SK-N-DZ (cell line): ENCODE data around the gene CCDC28B.

Experiments used
- DNase-seq: peaks from one replicate; pipeline ENCODE4 v3.0.0-alpha.2; 2015; ENCODE audit warnings: low spot score

CCDC28B gene

DNA sequence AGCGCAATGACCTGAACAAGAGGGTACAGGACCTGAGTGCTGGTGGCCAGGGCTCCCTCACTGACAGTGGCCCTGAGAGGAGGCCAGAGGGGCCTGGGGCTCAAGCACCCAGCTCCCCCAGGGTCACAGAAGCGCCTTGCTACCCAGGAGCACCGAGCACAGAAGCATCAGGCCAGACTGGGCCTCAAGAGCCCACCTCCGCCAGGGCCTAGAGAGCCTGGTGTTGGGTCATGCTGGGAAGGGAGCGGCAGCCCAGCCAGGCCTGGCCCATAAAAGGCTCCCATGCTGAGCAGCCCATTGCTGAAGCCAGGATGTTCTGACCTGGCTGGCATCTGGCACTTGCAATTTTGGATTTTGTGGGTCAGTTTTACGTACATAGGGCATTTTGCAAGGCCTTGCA is 5.4 kb upstream of the CCDC28B start:
- no peak for DNase-seq

DNA sequence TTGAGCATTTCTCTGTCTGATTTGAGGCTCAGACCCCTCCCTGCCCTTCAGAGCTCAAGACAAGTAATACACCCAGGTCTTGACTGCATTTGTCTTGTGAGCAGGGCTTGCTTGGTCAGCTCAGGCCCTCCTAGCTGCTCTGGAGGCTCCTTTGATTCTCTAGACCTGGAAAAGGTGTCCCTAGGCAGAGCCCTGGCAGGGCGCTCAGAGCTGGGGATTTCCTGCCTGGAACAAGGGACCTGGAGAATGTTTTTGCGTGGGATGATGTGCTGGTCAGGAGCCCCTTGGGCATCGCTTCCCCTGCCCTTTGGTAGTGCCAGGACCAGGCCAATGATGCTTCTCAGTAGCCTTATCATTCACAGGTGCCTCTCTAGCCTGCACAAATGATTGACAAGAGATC is 4.9 kb upstream of the CCDC28B start:
- DNase-seq: no peak

DNA sequence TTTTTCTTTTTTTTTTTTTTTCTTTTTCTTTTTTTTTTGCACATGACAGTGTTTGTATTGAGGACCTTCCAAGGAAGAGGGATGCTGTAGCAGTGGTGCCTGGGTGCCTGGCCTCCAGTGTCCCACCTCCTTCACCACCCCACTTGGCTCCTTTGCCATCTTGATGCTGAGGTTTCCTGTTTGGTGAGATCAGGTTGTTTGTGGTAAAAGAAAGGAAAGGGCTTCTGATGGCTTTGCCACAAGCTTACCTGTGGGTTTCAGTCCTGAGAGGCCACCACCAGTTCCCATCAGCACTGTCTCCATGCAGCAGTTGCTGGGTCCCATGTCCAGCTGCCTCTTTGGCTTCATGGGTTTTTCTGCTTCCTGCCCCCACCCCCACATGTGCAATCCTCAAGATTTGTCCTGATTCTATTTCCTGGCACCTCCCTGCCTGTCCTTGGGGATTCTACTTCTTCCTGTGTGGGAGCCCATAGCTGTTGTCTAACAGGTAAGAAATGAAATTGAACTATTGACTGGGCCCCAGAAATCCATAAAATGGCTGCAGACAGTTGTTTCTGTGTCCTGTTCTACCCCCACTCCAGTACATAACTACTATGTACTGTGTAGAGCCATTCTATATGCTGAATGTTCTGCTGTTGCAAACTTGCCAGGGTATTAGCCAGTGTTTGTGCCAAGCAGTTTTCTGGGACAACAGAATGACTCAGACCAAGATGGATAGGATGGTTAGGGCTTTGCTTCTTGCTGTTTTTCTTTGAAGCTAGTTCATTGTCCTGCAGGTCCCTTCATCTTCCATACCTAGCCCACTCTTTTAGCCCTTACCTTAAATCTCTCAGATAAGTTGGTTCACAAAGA is 4.2 kb upstream of the CCDC28B start:
- no peak for DNase-seq

DNA sequence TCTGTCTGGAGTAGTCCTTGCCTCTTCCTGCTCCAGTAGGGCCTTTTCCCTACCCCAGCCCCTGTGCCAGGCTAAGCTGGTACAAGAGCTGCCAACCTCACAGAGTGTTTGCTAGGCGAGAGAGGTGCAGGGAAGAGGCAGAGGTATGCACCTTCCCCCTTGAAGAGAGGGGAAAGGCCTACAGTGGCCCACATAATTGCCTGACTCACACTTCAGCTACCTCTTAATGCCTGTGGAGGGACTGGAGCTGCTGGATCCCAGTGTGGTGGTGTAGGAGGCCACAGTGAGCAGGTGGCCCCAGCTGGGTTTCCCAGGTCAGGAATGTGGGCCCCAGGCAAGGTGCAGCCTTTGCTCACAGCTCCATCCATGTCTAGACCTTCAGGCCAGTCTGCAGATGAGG is 3.3 kb upstream of the CCDC28B start:
- DNase-seq: no peak

DNA sequence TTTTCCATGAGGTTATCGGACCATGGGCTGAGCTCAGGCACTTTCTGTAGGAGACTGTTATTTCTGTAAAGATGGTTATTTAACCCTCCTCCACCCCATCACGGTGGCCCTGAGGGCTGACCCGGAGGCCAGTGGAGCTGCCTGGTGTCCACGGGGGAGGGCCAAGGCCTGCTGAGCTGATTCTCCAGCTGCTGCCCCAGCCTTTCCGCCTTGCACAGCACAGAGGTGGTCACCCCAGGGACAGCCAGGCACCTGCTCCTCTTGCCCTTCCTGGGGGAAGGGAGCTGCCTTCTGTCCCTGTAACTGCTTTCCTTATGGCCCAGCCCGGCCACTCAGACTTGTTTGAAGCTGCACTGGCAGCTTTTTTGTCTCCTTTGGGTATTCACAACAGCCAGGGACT is 2.6 kb upstream of the CCDC28B start:
- no peak for DNase-seq

DNA sequence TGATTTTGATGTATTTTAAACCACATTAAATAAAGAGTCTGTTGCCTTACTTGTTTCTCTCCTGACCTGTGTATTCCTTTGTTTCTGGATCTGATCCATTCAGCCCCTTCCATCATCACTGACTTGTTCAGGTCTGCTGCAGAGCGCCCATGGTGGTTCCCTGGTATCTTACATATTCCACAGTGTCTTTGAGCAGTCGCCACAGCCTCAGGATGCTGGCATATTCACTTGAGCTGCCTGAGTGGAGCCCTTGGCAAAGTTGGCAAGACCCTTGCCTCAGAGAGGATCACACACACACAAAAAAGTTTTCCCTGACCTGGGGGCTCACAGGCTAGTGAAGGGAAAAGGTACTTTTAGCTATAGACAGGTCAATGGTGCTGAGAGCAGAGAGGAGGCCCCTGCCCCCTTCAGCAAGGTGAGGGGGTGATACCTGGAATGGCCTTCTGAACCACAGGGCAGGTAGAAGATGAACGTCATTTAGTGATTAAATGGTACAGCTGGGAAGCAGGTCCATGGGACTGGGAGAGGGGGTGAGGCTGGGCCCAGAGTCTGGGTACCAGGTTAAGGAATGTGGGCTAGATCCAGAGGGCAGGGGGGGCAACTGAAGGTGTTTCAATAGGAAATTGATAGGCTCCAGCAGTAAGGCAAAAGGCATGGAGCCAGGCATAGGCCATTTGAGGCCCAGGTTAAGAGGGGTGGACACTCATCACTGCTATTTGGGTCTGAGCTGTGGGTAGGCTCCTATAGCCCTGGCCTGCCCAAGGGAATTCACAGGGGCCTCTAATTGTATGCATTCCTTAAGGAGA is 2.0 kb upstream of the CCDC28B start:
- no peak for DNase-seq

DNA sequence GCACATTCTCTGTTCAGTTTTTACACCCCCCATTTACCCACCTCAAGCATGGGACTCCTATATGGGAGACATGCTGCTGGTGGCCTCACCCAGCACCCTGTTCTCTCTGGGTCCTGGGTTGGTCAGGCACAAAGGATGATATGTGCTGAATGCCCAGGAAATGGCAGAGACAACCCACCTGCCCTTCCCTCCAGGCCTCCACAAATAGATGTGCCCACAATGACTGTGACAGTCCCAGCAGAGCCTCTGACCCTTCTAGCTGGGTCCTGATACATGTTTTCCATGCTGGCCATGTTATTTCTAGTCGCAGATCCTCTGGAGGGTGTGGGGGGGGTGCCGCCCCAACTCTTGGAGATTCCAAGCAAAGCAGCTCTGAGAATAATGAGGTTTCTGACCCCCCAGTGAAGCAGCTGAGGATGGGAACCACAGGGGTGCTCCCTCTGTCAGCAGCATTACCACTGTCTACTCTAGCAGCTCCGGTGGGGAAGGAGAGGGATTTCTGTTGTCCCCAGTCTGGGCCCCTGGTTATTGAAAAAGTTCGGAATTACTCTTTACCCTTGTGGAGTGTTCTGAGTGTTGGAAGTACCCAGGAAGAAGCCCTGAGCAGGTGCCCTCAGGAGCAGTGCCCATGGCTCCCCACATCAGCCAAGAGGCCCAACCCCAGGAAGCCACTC is 1.2 kb upstream of the CCDC28B start:
- no peak for DNase-seq

DNA sequence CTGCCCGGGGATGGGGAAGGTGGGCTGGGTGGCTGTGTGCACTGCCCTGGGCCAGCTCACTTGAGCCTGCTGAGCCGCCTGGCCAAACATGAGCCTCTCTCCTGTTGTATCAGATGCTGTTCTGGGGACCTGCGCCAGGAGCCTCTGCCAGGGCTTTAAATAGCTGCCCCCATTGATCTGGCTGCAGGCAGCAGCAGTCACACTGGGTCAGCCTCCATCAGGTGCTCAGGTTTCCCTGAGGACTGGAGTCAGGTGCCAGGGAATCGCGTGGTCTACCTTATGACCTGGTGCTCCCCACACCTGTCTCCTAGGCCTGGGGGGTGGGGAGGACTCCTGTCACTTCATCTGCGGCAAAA is 700 bp upstream of the CCDC28B start:
- no peak for DNase-seq

DNA sequence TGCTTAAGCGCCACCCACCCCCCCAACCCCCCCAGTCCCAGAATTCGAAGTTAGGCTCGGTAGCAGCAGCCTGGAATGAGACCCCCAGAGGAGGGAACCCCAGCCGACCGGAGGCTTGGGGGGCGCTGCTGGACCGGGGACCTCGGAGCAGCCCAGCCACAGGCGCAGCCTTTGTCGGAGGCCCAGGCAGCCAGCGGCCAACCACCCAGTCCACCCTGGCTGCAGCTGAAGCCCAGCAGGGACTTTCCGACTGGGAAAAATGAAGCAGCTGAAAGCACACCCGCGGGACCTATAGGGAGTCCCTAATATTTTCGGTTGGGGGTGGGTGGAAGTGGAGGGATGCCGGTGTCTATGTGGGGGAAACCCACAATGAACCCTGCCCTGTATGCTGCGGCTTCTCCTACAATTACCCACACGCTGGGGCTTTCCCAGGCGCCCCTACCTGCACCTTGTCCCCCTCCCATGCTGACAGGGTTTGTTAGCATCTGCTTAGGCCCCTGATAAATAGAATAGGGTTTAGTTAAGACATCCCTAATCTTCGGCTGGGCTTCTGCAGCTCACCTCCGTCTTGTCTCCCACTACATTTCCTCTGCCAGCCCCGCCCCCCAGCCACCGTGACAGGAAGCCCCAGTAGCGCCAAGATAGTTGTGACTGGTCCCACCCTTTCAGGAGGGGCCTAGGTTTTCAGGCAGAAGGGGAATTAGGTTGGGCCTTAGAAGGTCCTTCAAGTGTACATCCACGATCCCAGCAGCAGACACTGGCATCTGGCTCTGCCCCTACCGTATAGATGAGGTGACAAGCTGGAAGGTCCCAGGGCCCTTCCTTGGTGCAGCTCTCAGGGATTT is 838 bp downstream of the CCDC28B start:
- DNase-seq: peak; percentile 32

DNA sequence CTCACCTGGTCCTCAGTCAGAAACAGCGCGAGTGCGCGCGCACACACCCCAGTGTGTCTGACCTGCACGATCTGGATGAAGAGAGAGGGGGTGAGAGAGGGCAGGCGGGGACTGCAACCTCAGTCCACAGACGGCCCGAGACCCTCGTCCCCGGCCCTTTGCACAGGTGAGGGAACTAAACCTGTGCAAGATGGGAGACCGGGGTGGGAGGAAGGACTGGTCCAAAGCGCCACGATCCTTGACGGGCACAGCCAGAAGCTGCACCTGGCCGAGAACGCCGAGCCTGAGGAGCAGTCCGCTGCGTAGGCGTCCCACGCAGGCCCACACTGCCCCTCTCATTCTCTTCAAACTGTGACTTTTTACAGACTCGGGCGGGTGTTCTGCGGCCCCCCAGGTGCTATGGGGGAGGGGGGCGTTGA is 4.6 kb downstream of the CCDC28B start:
- DNase-seq: no peak

DNA sequence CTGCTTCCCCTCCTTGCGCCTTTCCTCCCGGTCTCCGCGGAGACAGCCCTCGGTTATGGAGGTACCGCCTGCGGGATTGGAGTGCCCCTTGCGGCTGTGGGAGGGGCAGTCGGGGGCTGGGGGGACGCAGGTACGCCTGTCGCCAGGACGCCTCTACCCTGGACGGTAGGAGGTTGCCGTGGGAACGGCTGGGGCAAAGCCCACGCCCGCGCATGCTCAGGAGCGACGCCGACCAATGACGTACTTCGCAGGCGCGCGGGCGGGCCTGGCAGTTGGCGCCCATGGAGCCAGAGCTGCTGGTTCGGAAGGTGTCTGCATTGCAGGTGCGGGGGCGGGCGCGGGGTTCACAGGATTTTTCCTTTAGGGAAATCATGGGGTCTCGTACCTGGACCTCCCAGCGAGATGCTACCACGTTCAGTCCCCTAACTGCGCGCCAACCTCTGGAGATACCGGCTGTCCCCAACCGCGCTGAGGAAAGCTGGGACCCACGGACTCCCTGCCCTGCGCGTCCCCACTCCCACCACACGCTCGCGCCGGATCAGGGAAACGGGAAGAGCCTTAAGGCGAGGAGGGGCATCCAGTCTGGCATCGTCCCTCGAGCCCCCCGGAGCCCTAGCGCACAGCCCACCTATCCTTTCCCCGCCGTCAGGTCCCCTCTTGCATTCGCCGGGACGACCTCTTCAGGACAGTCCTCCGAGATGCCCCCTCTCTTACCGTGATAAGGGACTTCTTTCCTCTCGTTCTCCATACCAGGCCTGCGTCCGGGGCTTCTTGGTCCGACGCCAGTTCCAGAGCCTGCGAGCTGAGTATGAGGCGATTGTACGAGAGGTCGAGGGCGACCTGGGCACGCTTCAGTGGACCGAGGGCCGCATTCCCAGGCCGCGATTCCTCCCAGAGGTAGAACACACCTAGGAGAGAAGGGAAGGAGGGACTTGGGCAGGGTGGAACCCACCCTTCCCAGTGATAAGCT is 5.3 kb downstream of the CCDC28B start, which contains the start of gene IQCC:
Gene IQCC (plus strand): TSS at position 271 of the 970 bp plus-strand sequence. CDS start 11 bp downstream, at position 282.
- DNase-seq: peak; percentile 84

DNA sequence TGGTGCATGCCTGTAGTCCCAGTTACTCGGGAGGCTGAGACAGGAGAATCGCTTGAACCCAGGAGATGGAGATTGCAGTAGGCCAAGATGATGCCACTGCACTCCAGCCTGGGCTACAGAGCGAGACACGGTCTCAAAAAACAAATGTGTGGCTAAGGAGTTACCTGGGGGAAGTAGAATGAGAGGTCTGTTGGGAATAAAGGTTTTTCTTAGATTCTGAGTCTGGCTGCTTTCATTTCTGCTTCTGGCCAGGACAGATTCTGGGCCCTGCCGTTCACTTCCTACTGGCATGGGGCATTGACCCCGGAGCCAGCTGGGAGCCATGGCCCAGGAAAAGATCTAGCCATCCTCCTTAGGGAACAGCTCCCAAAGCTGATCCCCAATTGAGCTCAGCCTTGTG is 8.1 kb downstream of the CCDC28B start:
- DNase-seq: no peak

DNA sequence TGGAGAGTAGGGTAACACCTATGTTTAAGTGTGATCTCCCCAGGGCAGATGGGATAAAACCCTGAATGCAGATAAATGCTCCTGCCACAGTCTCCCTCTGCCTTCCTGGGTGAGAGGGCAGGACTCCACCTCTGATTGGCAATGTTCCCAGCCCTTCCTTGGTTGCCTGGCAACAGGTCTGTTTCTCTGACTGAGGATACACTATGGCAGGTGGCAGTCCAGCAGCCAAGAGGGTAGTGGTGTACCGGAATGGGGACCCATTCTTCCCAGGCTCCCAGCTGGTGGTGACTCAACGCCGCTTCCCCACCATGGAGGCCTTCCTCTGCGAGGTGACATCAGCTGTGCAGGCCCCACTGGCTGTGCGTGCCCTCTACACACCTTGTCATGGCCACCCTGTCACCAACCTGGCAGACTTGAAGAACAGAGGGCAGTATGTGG is 8.5 kb downstream of the CCDC28B start, which contains the start of gene DCDC2B:
Gene DCDC2B (plus strand): TSS at position 199 of the 438 bp plus-strand sequence. CDS start 5 bp downstream, at position 204.
- DNase-seq: no peak

DNA sequence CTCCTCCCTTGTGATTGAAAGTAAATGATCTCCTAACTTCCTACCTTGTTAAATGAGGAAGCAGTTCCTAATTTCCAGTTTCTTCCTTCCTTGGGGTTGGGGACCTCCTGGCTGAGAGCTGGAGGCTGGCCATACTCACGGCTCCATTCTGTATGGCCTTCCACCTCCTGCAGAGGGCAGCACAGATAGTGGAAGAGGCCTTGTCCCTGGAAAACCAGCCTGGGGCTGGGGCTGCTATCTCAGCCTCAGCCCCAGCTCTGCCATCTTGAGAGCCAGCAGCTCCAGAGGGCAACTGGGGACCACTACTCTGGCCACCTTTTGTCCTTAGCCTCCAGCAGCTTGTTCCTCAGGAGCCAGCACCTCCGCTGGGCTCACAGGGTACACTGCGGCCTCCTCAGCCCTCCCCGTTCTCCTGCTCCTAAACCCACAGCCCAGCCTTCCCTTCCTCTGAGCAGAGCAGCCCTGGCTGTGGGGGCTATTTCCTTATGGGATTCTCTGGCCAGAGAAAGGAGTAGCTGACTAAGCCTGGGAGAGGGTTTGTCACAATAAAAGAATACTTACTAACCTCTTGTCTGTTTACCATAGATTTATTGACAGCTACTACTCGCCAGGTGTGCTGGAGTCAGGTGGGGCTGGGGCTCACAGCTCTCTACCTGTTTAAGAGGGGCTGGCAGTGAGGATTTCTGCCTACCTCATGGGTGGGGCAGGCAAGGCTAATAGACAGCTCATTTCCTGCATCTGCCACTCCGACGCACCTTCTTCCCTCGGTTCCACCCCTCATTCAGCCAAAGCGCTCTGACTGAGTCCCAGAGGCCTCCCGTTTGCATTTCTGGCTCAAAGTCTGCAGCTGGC is 15.5 kb downstream of the CCDC28B start:
- DNase-seq: peak; percentile 49

DNA sequence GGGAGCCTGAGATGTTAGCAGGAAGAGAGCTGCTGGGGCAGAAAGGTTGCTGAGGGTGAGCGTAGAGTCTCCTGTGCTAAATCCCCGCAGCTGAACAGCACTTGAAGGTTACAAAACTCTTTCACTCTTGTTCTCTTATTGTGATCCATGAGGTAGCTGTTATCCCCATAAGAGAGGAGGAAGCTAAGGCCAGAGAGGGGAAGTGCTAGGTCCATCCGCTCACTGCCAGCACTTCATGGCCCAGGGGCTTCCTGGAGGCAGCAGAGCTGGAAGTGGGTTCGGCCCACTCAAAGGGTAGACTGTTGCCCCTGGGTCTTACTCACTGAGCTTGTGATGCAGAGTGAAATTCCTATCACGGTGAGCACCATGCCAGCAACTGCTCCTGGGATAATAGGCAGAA is 16.2 kb downstream of the CCDC28B start:
- no peak for DNase-seq

DNA sequence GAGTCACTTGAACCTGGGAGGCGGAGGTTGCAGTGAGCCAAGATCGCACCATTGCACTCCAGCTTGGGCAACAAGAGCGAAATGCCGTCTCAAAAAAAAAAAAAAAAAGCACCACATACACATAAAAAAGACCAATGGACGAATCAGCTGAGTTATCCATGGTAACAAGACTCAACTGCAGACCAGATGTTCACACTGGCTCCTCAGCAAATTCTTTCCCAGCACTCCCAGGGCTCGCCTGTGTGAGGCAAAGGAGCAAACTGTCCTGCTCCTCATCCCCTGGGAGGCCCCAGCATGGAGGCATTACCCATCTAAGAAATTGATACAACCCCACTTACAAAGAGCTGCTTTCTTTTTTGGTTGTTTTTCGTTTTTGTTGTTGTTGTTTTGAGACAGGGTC is 18.6 kb downstream of the CCDC28B start:
- DNase-seq: no peak

DNA sequence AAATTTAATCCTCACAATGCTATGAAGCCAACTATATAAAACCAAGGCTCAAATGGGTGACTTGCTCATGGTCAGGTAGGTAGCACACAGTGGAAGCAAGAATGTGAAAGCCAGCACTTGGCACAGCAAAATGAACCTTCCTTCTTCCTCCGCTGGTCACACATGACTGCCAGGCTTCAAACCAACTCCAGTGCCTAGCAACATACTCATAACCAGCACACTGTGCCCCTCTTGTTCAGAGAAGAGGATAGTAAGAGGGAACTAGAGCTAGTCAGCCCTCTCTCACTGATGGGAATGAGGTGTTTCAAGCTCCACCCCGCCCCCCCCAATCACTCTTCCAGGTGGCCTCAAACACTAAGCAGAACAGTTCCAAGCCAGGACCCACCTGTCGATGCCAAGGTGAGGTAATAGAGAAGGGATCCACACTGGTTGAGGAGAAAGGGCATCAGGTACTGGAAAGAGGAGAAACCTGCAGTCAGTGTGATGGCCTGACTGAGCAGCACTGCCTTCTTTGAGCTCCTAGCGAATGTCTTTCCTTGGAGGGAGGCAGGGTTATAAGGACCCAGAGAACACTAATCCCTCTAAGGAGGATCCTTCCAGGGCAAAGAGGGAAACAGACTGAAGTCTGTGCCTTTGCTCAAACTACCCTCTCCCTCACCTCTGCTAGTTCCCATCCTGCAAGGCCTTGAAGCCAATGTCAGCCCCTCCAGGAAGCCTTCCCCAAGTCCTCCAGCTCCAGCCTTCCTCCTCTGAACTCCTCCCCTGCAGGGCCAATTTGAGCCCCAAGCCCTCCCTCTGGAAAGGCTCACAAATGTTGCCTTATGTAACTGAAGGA is 20.6 kb downstream of the CCDC28B start:
- no peak for DNase-seq

DNA sequence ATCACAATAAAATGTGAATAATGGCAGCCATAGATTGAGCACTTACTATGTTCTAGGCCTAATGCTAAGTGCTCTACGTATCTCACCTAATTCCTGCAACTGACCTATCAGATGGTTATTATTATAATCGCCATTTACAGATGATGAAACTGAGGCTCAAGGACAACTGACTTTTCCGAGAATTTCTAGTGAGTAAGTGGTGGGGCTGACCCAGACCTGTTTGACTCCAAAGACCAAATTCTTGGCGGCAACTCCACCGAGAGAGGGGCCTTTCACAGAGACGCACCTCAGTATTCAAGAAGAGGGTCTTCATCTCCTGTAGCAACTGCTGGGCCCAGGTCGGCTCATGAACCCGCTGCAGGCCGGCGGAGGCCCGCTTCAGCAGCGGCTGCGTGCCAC is 21.2 kb downstream of the CCDC28B start:
- DNase-seq: no peak
